Liver (tissue), 3 donors: Measurements from ENCODE around the gene CDC42.

Experiments used
- CTCF ChIP-seq: fragments of 150-350 bp; IDR thresholded peaks from 2 replicates; pipeline ENCODE4 v1.5.1; 2017; ENCODE audit warnings: improper control_type of control experiment, low read depth, low read length; ENCODE audit not compliant: missing input control
- EGR1 ChIP-seq, 2 donors: IDR thresholded peaks; 2 replicates each; pipeline ENCODE4 v1.6.1; 2016 to 2018; ENCODE audit warnings: antibody characterized with exemption in 2 of 2, low read depth in 2 of 2
- HNF4A ChIP-seq, 2 donors: conservative IDR thresholded peaks; 2 replicates each; pipeline ENCODE4 v1.6.1; 2016; ENCODE audit warnings: antibody characterized with exemption in 2 of 2, mild to moderate bottlenecking in 2 of 2
- JUND ChIP-seq, 2 donors: IDR thresholded peaks; 2 replicates each; pipeline ENCODE4 v1.6.1; 2016; ENCODE audit warnings: antibody characterized with exemption in 2 of 2
- RXRA ChIP-seq, 2 donors: IDR thresholded peaks; 2 replicates each; pipeline ENCODE4 v1.6.1; 2017 to 2018; ENCODE audit warnings: antibody characterized with exemption in 2 of 2, mild to moderate bottlenecking in 1 of 2
- TAF1 ChIP-seq: conservative IDR thresholded peaks from 2 replicates; pipeline ENCODE4 v1.6.1; 2016; ENCODE audit warnings: antibody characterized with exemption, mild to moderate bottlenecking
- YY1 ChIP-seq: IDR thresholded peaks from 2 replicates; pipeline ENCODE4 v1.6.1; 2016; ENCODE audit warnings: antibody characterized with exemption, mild to moderate bottlenecking
- donor health status: healthy.
- donor health status: healthy.

- TF ChIP-seq CTCF (no peak), TAF1 (no peak), JUND (IDR thresholded peaks at IDR 0.05) (no peak), YY1 (no peak), RXRA (IDR thresholded peaks at IDR 0.05) (no peak), HNF4A (conservative IDR thresholded peaks at IDR 0.05) (no peak), EGR1 (IDR thresholded peaks at IDR 0.05; ENCODE audit: low read depth in 2 of 2) (no peak)
These were observed 41.0 kb downstream of the CDC42 start for GRCh38 chr1:22093513-22093912.
